GM19467 (cell line): ENCODE measurements around the gene RTCB.

ENCODE experiments used
- ATAC-seq: cut with Tn5 transposase; IDR thresholded peaks from one replicate; pipeline ENCODE4 v1.9.1; 2021; ENCODE audit warnings: mild to moderate bottlenecking, moderate library complexity; ENCODE audit not compliant: unreplicated experiment

RTCB gene

DNA sequence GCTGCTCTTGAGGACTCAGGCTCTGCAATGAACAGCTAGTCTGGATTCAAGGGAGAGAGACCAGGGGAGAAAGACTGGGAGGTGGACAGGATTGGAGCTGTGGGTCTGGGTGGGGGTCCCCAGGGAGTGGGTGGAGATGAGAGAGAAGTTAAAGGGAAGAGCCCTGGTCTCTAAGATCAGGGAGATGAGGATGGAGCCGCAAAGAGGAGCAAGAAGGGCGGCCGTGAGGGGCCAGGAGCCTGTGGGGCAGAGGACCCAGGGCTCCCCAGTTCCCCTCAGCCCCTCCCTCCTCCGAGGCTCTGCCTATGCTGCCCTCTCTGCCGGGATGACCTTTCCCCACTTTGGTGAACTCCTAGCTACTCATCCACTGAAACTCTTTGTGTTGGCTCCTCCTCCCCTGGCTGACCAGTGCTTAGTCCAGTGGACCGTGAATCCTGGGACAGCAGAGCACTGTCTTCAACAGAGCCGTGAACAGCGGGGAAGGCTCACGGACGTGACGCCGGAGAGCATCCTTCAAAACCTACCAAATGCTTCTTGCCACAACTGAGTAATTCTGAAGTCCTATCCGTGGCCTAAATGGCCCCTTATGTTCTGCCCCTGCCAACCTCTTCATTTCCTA is 70.8 kb downstream of the RTCB start:
- ATAC-seq = no peak

GRCh38 chr22:32340411-32340810 is 71.6 kb downstream of the RTCB start:
- ATAC-seq = no peak

GRCh38 chr22:32339190-32340012 is 72.6 kb downstream of the RTCB start:
- ATAC-seq = no peak

DNA sequence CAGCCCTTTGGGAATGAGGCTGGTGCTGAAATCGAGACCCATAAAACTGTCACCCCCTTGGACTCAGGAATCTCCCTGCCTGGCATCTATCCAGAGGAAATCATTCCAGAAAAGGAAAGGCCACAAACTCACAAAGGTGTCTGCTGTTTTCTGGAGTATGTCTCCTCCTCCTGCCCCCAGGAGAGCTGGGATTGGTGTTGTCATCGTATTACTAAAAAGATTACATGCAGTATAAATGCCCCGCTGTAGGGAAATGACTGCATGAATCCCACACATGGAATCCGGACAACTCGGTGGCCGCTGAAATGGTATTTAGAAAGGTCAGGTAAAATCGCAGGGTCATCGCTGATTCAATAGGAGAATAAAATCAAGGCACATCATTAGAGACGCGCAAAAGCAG is 73.3 kb downstream of the RTCB start:
- ATAC-seq = no peak
